Measurements from ENCODE around the gene INPP4A. TPM values are rescaled to one million over a fixed set of nuclear protein-coding genes. Genes with fewer than 3 reads are reported as not detected.
A peak's percentile ranks its signal among the peaks of the same experiment; 100 is the strongest.

INPP4A gene
- total RNA-seq, 2 experiments from 2014 or later = 140 to 165 TPM

DNA sequence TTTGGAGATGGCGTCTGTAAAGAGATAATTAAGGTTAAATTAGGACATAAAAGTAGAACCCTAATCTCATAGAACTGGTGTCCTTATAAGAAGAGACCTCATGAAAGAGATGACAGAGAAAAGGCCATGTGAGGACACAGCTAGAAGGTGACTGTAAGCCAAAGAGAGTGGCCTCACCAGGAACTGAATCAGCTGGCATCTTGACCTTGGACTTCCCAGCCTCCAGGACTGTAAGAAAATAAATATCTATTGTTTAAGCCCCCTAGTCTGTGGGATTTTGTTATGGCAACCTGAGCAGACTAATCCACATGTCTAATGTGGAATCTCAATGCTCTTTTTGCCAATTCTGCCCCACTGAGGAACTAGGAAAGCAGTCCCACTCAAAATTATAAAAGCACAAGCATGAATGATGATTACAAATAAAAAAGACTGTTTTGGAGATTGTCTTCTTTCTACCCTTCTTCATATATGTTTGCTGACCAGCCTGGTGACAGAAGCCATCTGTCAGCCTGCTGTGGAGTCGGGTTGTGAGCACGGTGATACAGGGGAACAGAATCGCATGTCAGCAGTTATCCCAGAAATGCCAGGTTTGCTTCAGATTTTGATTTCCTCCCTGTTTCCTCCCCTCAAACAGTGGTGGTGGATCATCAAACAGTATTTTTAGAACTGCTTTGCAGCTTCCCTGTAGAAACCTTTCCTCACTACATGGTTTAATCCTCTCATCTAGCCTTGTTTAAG is 54.2 kb downstream of the INPP4A start:
- H3K4me1 Mint-ChIP-seq = peaks cover 64% of the 10 kb centered on the region
- H3K9me3 Mint-ChIP-seq = peaks cover 25% of the 10 kb centered on the region
- ChIA-PET POLR2A (no interaction called here), CTCF (no interaction called here)
- peaks cover 87% of the 10 kb centered on the region for H3K36me3 Mint-ChIP-seq (ENCODE audit: low read depth)
- H3K27me3 Mint-ChIP-seq = no peaks in the 10 kb centered on the region
- DNase-seq = no peak
- H3K4me3 Mint-ChIP-seq = no peak overlapping the region
- H3K27ac Mint-ChIP-seq = no peak overlapping the region

DNA sequence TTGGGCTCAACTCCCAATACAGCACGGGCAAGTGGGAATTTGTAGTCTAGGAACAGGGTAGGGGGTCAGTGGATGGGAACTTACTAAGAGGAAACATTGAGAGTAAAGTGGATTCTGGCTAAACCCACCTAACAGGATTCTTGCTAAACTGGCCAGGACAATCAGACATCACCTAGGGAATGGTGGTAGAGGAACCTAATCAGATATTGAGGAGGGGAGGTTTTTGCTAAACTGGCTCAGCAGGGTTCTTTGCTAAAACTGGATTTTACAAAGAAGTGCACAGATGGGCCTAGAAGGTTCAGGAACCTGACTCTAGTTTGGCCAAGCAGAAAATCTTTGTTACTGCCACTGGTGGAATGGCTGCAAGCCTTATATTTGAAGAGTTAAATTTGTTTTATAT is 55.9 kb downstream of the INPP4A start:
- DNase-seq = no peak
- Mint-ChIP-seq H3K4me1 (peaks cover 71% of the 10 kb centered on the region), H3K36me3 (ENCODE audit: low read depth) (peaks cover 78% of the 10 kb centered on the region), H3K9me3 (peaks cover 16% of the 10 kb centered on the region), H3K27me3 (no peaks in the 10 kb centered on the region), H3K4me3 (no peak overlapping the region), H3K27ac (peak overlapping the region; percentile 28)
- POLR2A ChIA-PET = no interaction called here
- CTCF ChIA-PET = no interaction called here

DNA sequence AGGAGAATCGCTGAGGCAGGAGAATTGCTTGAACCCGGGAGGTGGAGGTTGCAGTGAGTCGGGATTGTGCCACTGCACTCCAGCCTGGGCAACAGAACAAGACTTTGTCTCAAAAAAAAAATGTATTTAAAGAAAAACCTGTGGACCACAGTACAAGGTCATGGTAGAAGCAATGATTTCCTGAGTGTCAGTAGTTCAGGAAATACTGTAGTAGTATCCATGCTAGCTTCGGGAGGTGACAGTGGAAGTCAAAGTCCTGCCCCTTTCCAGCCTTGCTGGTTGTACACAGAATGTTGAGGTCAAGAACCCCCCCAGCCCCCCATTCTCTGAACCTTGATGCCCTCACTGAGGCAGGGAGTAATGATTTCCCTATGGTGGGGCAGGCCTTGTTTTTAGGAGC is 56.6 kb downstream of the INPP4A start:
- ChIA-PET CTCF (no interaction called here), POLR2A (no interaction called here)
- Mint-ChIP-seq H3K4me1 (peaks cover 76% of the 10 kb centered on the region), H3K27ac (no peak overlapping the region), H3K9me3 (peaks cover 16% of the 10 kb centered on the region), H3K4me3 (no peak overlapping the region), H3K27me3 (no peaks in the 10 kb centered on the region), H3K36me3 (ENCODE audit: low read depth) (peaks cover 74% of the 10 kb centered on the region)
- no peak for DNase-seq

DNA sequence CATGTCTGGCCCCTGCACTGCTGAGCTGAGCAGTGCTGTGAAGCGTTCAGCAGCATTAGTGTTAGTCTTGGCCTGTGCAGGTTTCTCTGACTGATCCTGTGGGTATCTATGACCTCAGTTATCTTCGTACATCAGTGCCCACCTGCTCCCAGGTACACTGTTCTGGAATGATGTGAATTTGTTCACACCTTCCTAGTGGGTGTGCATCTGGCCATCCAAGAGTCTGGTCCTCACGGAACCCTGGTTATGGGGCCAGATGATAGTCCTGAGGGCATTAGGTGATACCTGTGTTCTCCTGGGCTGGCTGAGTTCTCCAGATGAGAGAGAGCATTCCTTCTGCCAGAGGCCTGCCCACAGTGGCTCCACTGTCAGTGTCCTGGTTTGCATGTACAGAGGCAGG is 57.2 kb downstream of the INPP4A start:
- Mint-ChIP-seq H3K27ac (no peak overlapping the region), H3K36me3 (ENCODE audit: low read depth) (peaks cover 74% of the 10 kb centered on the region), H3K27me3 (no peaks in the 10 kb centered on the region), H3K4me1 (peaks cover 77% of the 10 kb centered on the region), H3K9me3 (peaks cover 10% of the 10 kb centered on the region), H3K4me3 (no peak overlapping the region)
- ChIA-PET POLR2A (no interaction called here), CTCF (interaction anchor here (1.3 kb wide), 1 partner anchor 15 kb away, joined by 3 read pairs; no protein-coding TSS in a partner anchor)
- DNase-seq = no peak

DNA sequence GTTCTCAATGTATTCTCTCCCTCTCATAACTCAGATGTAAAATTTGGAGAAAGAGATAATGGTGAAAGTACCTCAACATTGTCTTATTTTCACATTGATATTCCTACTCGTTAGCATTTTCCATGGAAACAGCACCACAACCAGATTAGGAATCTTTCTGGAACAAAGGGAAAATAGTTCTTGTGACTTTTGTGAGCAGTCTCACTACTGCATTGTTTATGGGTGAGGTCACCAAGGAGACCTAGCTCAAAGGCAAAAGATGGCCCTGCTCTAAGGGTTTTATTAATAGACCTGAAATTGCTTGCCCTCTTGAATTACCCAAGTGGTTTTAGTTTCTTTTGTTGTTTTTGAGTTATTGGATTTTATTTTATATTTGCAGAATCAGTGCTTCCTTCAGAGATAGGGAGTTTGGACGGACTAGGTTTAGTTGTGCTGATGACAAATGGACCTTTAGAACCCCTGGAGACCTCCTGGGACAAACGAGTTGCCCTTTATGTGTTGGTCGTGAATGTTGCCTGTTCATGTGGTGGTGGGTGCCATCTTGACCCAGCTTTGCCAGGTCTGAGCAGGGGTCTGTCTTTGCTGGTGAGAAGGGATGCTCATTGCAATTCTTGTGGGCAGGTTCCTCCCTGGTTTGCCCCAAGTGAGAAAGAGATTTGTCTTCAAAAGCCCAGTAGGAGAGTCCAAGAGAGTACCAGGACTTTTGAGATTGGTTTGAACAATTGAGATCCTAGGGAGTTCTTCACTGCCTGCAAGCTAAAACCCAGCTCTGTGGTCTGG is 58.1 kb downstream of the INPP4A start:
- Mint-ChIP-seq H3K27ac (peak overlapping the region; percentile 42), H3K9me3 (peaks cover 6% of the 10 kb centered on the region), H3K27me3 (no peaks in the 10 kb centered on the region), H3K4me3 (no peak overlapping the region), H3K36me3 (ENCODE audit: low read depth) (peaks cover 72% of the 10 kb centered on the region), H3K4me1 (peaks cover 82% of the 10 kb centered on the region)
- ChIA-PET CTCF (interaction anchor here (0.9 to 1.3 kb wide), 3 partner anchors 16 to 19 kb away, joined by 3 read pairs; no protein-coding TSS in a partner anchor), POLR2A (no interaction called here)
- no peak for DNase-seq

DNA sequence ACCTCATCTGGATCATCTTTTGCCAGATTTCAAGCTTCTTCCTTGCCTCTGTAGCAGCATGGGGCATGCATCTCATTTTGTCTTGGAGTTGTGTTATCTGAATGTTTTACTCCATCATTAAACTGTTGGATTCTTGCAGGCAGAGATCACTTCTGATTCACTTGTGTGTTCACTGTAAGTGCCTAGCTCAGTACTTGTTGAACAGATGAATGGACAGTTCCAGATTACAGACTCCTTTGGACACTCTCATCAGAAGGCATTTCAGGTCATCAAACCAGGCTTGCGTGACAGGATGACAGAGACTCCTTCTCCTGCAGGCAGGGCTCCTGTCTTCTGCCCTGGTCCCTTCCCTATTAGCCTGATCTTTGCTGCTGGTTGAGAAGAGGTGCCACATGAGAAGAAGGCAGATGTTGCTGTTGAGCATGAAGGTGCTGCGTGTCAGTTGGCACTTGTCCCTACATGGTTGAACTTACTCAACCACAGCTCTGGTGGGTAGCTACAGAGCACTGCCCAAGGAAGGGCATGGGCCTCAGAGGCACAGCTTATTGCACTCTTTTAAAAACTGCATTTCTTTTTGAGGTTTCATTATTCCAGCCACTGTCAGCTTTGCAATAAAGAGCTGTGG is 58.9 kb downstream of the INPP4A start:
- no peak for DNase-seq
- Mint-ChIP-seq H3K4me1 (peaks cover 83% of the 10 kb centered on the region), H3K36me3 (ENCODE audit: low read depth) (peaks cover 70% of the 10 kb centered on the region), H3K4me3 (no peak overlapping the region), H3K27me3 (no peaks in the 10 kb centered on the region), H3K9me3 (no peaks in the 10 kb centered on the region), H3K27ac (peak overlapping the region; percentile 42)
- CTCF ChIA-PET = interaction anchor here (0.9 to 2.1 kb wide), 4 partner anchors 9 to 56 kb away, joined by 3 to 9 read pairs (median 3); no protein-coding TSS in a partner anchor
- POLR2A ChIA-PET = no interaction called here

DNA sequence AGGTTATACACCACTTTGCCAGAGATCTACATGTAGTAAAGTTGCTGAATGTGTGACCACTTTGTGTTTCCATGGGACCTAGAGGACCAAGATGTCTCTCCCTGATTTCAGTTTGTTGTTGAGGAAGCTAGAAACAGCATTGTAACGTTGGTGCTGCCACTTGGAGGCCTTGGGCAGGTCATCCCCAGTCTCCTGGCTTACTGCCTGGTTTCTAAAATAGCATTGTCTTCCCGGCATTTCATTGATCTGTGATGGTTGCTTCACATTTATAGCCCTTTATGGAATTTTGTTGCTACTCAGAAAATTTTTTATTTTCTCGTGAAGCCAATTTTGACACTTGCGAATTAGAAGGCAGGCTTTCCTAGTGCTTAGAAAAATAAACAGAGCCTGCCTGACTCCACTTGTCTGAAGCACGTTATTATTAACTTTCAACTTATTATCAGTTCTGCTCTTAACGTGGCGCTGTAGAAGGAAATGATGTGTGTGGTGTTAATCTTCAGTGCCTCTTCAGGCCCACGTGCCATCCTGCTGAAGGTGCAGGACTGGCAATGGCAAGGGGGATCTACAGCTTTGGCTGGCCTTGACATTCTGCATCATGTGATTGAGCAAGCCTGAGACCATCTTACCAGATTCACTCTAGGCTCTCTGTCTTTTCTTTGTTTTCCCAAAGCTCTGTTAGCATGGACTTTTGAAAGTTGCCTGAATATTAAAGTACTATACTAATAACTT is 59.9 kb downstream of the INPP4A start:
- Mint-ChIP-seq H3K27ac (peak overlapping the region; percentile 44), H3K4me3 (no peak overlapping the region), H3K36me3 (ENCODE audit: low read depth) (peaks cover 66% of the 10 kb centered on the region), H3K27me3 (no peaks in the 10 kb centered on the region), H3K4me1 (peaks cover 86% of the 10 kb centered on the region), H3K9me3 (no peaks in the 10 kb centered on the region)
- CTCF ChIA-PET = interaction anchor here (1.0 to 2.1 kb wide), 5 partner anchors 8 to 57 kb away, joined by 3 to 9 read pairs (median 4); no protein-coding TSS in a partner anchor
- no peak for DNase-seq
- POLR2A ChIA-PET = no interaction called here

DNA sequence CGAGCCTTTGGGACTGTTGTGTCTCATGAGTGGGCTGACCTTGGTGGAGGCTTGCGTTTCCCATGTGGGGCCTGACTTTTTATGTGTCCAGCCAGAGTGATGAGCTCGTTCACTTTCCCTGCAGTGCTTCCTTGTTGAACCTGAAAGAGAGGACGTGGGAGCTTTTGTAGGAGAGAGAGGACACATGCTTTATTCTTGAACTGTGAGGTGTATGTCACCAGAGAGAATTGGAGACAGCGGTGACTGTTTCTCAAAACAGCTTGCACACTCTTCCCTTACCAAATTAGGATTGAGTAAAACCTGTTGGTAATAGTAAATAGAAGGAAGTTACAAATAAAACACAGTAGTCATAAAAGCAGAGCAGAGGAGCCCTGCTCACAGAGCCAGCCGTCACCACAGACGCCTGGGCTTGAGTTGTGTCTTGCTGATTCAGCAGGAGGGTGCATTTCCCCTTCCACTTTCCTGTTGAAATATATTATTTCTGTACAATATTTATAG is 60.7 kb downstream of the INPP4A start:
- CTCF ChIA-PET = interaction anchor here (1.0 to 2.1 kb wide), 5 partner anchors 9 to 48 kb away, joined by 3 to 9 read pairs (median 4); no protein-coding TSS in a partner anchor
- Mint-ChIP-seq H3K27ac (peak overlapping the region; percentile 44), H3K4me1 (peaks cover 90% of the 10 kb centered on the region), H3K9me3 (no peaks in the 10 kb centered on the region), H3K36me3 (ENCODE audit: low read depth) (peaks cover 63% of the 10 kb centered on the region), H3K27me3 (no peaks in the 10 kb centered on the region), H3K4me3 (no peak overlapping the region)
- POLR2A ChIA-PET = no interaction called here
- DNase-seq = peak; percentile 38

DNA sequence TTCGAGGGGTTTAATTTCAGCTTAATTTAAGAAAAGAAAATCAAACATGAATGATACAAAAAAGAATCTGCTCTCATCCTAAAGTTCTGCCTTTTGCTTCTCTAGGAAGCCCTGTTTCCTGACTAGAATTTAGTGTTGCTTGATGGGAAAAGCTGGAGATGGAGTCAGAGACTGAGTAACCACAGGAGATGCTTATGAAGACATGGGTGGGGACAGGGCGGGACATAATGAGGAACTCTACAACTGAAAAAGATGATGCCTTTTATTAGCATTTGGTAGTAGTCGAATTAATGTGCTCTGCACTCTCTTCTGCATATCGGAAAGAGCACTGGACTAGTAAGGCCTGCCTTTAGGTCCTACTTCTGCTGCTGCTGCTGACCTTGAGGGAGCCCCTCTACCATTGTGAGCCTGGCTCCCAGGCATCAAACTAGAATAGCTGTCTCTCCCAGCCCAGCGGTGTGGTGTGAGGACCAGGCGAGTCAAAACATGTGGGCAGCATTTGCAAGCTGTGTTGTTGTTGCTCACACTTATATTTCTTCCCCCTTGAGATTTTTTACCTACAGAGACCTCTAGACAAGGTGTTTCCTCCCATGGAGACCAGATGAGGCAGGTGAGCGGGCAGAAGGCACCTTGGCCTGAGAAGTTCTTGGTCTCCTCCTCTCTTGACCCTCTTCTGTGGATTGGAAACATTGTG is 61.5 kb downstream of the INPP4A start:
- ChIA-PET CTCF (interaction anchor here (1.0 to 1.4 kb wide), 4 partner anchors 9 to 26 kb away, joined by 3 to 4 read pairs (median 4); no protein-coding TSS in a partner anchor), POLR2A (no interaction called here)
- Mint-ChIP-seq H3K4me1 (peaks cover 87% of the 10 kb centered on the region), H3K27ac (peak overlapping the region; percentile 39), H3K9me3 (no peaks in the 10 kb centered on the region), H3K4me3 (no peak overlapping the region), H3K27me3 (no peaks in the 10 kb centered on the region), H3K36me3 (ENCODE audit: low read depth) (peaks cover 62% of the 10 kb centered on the region)
- no peak for DNase-seq

DNA sequence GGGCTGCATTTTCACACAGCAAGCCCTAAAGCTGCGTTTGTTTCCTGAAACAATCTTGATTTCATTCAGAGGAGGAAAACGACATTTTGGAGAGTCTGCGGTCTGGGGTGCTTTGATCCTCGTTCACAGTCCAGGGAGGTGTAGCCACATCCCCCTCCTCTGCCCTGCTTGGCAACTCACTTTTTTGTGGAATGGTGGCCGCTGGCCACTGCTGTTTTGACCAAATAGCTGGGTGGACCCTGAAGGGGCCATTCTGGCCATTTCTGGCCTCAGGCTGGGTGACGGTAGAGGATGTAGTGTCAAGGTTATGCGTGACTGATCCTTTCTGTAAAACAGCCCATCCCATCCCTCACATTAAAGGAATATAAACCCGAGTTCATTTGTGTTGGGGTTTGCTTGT is 62.2 kb downstream of the INPP4A start:
- ChIA-PET POLR2A (no interaction called here), CTCF (interaction anchor here (1.0 kb wide), 2 partner anchors 10 to 19 kb away, joined by 3 to 4 read pairs; no protein-coding TSS in a partner anchor)
- DNase-seq = no peak
- peak overlapping the region; percentile 39 for H3K27ac Mint-ChIP-seq
- peaks cover 61% of the 10 kb centered on the region for H3K36me3 Mint-ChIP-seq (ENCODE audit: low read depth)
- no peaks in the 10 kb centered on the region for H3K9me3 Mint-ChIP-seq
- no peak overlapping the region for H3K4me3 Mint-ChIP-seq
- H3K27me3 Mint-ChIP-seq = no peaks in the 10 kb centered on the region
- H3K4me1 Mint-ChIP-seq = peaks cover 86% of the 10 kb centered on the region

DNA sequence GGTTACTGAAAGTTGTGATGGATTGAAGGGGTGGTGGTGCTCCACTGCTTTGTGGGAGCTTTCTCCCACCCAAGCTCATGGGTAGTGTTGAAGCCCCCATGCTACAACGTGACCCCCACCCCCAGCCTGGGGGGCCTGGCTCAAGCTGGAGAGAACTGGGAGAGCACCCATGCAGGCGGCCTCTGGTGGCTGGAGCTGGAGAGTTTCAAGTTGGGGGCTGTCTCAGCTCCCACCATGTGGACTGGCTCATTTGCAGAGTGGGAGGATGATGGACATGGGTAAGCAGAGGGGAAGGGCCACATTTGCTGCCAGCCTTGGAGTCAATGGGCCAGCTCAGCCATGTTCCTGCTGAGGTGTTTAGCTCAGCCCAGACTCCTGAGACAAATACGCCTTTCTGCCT is 62.8 kb downstream of the INPP4A start:
- H3K27ac Mint-ChIP-seq = peak overlapping the region; percentile 72
- POLR2A ChIA-PET = interaction anchor here (0.5 kb wide), 1 partner anchor 448 kb away, joined by 3 read pairs; no protein-coding TSS in a partner anchor
- DNase-seq = no peak
- H3K27me3 Mint-ChIP-seq = no peaks in the 10 kb centered on the region
- H3K4me1 Mint-ChIP-seq = peaks cover 86% of the 10 kb centered on the region
- H3K9me3 Mint-ChIP-seq = no peaks in the 10 kb centered on the region
- peaks cover 62% of the 10 kb centered on the region for H3K36me3 Mint-ChIP-seq (ENCODE audit: low read depth)
- CTCF ChIA-PET = interaction anchor here (1.0 to 1.5 kb wide), 3 partner anchors 10 to 43 kb away, joined by 3 to 4 read pairs (median 4); no protein-coding TSS in a partner anchor
- no peak overlapping the region for H3K4me3 Mint-ChIP-seq
